ENCODE results near the gene EFCAB11.
"Not testable (repeated sequence)": the region's sequence is repeated elsewhere in the genome, so short reads cannot be mapped to it uniquely, and the experiment has no call there.

EFCAB11 gene

GRCh38 chr14:89892953-89893352, 61.6 kb downstream of the EFCAB11 start:
- no peak for TF ChIP-seq CTCF (IDR thresholded peaks at IDR 0.05; ENCODE audit: low read depth, low read length)
- no peak for TF ChIP-seq MAX (IDR thresholded peaks at IDR 0.05; ENCODE audit: low read depth, low read length)
- no peak for TF ChIP-seq MYC (IDR thresholded peaks at IDR 0.05; ENCODE audit: low read depth, low read length)
- no peak for TF ChIP-seq POLR2A (IDR thresholded peaks at IDR 0.05; ENCODE audit: extremely low read depth, insufficient read length)
- DNase-seq (ENCODE audit: low read depth) = no peak
- no peak overlapping the region for H3K4me3 ChIP-seq (ENCODE audit: low read depth, low read length)

- not testable (repeated sequence) for H3K4me3 ChIP-seq (ENCODE audit: low read depth, low read length); DNase-seq (ENCODE audit: low read depth)
Measured at GRCh38 chr14:89891721-89892120, 62.8 kb downstream of the EFCAB11 start.

- no peak for DNase-seq (ENCODE audit: low read depth)
- H3K4me3 ChIP-seq (ENCODE audit: low read depth, low read length) = no peak overlapping the region
- TF ChIP-seq MYC (IDR thresholded peaks at IDR 0.05; ENCODE audit: low read depth, low read length) (no peak), POLR2A (IDR thresholded peaks at IDR 0.05; ENCODE audit: extremely low read depth, insufficient read length) (no peak), CTCF (IDR thresholded peaks at IDR 0.05; ENCODE audit: low read depth, low read length) (no peak), MAX (IDR thresholded peaks at IDR 0.05; ENCODE audit: low read depth, low read length) (no peak)
Measured at GRCh38 chr14:89891055-89891454, 63.5 kb downstream of the EFCAB11 start.

- DNase-seq (ENCODE audit: low read depth) = no peak
- H3K4me3 ChIP-seq (ENCODE audit: low read depth, low read length) = no peak overlapping the region
- TF ChIP-seq POLR2A (IDR thresholded peaks at IDR 0.05; ENCODE audit: extremely low read depth, insufficient read length) = no peak
Measured at GRCh38 chr14:89890589-89890988, 63.9 kb downstream of the EFCAB11 start.

GRCh38 chr14:89889626-89890025, 64.9 kb downstream of the EFCAB11 start:
- no peak overlapping the region for H3K4me3 ChIP-seq (ENCODE audit: low read depth, low read length)
- TF ChIP-seq MYC (IDR thresholded peaks at IDR 0.05; ENCODE audit: low read depth, low read length) (no peak), POLR2A (IDR thresholded peaks at IDR 0.05; ENCODE audit: extremely low read depth, insufficient read length) (no peak), CTCF (IDR thresholded peaks at IDR 0.05; ENCODE audit: low read depth, low read length) (no peak), MAX (IDR thresholded peaks at IDR 0.05; ENCODE audit: low read depth, low read length) (no peak)
- no peak for DNase-seq (ENCODE audit: low read depth)

GRCh38 chr14:89884761-89885160, 69.8 kb downstream of the EFCAB11 start:
- H3K4me3 ChIP-seq (ENCODE audit: low read depth, low read length) = no peak overlapping the region
- DNase-seq (ENCODE audit: low read depth) = no peak
- no peak for TF ChIP-seq MAX (IDR thresholded peaks at IDR 0.05; ENCODE audit: low read depth, low read length)
- no peak for TF ChIP-seq POLR2A (IDR thresholded peaks at IDR 0.05; ENCODE audit: extremely low read depth, insufficient read length)

GRCh38 chr14:89881839-89882238, 72.7 kb downstream of the EFCAB11 start:
- no peak for TF ChIP-seq MAX (IDR thresholded peaks at IDR 0.05; ENCODE audit: low read depth, low read length)
- TF ChIP-seq POLR2A (IDR thresholded peaks at IDR 0.05; ENCODE audit: extremely low read depth, insufficient read length) = no peak
- TF ChIP-seq MYC (IDR thresholded peaks at IDR 0.05; ENCODE audit: low read depth, low read length) = no peak
- TF ChIP-seq CTCF (IDR thresholded peaks at IDR 0.05; ENCODE audit: low read depth, low read length) = no peak
- no peak for DNase-seq (ENCODE audit: low read depth)
- H3K4me3 ChIP-seq (ENCODE audit: low read depth, low read length) = no peak overlapping the region

GRCh38 chr14:89874091-89874490, 80.4 kb downstream of the EFCAB11 start:
- not testable (repeated sequence) for DNase-seq (ENCODE audit: low read depth); H3K4me3 ChIP-seq (ENCODE audit: low read depth, low read length)
